GM18951 (cell line): Measurements from ENCODE around the gene TKTL1.

ENCODE experiments used
- POLR2A ChIP-seq: IDR thresholded peaks from 4 replicates; pipeline ENCODE4 v1.6.1; 2011; ENCODE audit warnings: mild to moderate bottlenecking; ENCODE audit not compliant: insufficient read length, insufficient read depth; ENCODE audit errors: extremely low read depth
- in situ Hi-C: fragments of 300-500 bp; cut with MboI; formaldehyde crosslinking; loops from one replicate; pipeline ENCODE4 v1.12.0; 2022; ENCODE audit warnings: low sequenced_read_pairs, mixed read lengths, inconsistent platforms; ENCODE audit not compliant: unreplicated experiment

Gene TKTL1

DNA sequence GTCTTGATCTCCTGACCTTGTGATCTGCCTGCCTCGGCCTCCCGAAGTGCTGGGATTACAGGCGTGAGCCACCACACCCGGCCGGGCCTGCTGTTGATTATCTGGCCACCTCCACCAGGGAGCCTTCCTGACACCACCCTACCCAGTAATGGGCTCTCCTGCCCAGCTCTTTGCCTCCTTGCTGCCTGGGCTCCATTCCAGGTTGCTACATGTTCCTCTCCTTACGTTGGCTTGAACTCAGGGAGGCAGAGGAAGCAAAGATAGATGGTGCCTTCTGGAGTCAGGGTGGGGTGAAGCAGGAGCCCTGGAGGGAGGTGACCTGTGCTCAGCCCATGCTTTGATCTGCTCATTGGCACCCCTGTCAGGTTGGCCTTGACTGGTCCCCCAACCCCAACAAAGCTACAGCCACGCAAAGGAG lies 52.5 kb downstream of the TKTL1 start:
- TF ChIP-seq POLR2A, result no peak
- in situ Hi-C loops, result no loop called here

DNA sequence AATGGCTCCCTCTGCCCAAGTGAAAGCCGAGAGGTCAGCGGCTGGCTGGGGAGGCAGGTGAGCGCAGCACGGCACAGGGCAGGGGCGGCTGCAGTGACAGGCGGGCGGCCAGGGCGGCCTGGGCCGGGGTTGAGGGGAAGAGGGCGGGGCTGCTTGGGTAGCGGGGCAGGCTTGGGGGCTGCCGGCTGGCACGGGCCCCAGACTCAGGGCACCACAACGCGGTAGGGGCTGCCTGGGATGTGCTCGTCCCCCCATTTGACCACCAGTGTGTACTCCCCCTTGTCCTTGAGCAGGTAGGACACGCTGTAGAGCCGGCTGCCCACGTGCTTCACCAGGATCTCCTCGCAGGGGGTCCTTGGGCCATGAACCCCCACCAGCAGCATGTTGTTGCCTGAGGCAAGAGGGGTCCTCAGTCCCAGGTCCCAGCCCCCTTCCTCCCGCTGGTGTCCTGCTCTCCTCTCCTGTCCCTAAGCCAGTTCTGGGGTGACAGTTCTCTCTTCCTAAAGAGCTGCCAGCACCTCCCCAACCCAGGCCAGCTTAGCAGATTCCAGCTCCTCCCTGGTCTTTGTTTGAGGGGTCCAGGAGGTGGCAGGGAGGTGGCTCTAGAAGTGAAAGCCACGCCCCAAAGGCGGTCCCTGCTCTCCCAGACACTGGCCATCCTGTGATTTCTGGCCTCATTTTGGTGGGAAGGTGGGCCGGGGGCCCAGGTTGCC lies 53.2 kb downstream of the TKTL1 start:
- in situ Hi-C loops, result no loop called here
- peak; percentile 19 for TF ChIP-seq POLR2A

- in situ Hi-C loops, result no loop called here
- peak; percentile 14 for TF ChIP-seq POLR2A
Observed at GRCh38 chrX:154349359-154349935, 53.9 kb downstream of the TKTL1 start.

DNA sequence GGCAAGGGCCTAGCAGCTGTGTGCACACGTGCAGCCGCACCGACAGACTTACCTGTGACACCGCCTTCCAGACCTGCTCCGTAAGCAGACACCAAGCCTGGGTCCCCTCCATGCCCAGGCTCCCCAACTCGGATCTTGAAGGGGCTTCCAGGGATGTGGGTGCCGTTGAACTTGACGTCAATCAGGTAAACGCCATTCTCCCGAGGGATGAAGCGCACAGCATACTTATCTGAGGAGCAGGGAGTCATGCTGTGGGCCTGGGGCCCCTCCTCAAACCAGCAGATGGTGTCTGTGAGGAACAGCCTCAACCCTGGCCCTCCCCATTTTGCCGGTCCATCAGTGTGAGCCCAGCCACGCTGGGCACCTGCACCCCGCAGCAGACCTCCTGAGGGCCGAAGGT lies 54.4 kb downstream of the TKTL1 start:
- no peak for TF ChIP-seq POLR2A
- in situ Hi-C loops, result no loop called here

DNA sequence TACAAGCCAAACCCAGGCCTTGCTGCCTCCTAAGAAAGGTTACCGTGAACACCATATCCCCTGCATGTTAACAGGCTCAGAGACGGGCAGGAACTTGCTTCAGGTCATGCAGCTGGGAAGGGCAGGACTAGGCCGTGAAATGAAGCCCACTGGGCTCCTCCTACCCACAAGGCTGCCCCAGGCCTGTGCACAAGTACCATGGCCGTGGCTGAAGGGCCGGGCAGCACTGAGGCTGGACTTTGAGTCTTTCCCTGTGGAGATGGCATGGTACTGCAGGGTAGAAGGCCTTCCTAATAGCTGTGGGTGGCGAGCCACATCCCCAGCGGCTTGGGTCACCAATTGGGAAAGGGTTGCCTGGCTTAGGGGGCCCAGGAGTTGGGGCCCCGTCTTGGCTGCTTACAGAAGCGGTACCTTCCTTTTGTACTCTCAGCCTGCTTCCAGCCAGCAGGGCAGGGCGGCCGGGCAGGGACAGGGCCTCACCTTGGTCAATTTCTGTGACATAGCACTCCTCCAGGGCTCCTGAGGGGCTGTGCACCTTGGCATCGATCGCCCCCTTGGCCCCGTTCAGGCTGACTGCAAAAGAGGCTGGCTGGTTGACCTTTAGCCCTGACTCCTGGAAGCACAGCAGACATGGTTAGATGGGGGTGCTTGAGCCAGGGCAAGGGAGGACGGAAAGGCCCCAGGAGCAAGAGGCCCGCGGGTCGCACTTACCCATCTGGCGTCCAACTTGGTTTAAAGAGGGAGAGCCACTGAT lies 55.0 kb downstream of the TKTL1 start:
- no peak for TF ChIP-seq POLR2A
- in situ Hi-C loops, result no loop called here

DNA sequence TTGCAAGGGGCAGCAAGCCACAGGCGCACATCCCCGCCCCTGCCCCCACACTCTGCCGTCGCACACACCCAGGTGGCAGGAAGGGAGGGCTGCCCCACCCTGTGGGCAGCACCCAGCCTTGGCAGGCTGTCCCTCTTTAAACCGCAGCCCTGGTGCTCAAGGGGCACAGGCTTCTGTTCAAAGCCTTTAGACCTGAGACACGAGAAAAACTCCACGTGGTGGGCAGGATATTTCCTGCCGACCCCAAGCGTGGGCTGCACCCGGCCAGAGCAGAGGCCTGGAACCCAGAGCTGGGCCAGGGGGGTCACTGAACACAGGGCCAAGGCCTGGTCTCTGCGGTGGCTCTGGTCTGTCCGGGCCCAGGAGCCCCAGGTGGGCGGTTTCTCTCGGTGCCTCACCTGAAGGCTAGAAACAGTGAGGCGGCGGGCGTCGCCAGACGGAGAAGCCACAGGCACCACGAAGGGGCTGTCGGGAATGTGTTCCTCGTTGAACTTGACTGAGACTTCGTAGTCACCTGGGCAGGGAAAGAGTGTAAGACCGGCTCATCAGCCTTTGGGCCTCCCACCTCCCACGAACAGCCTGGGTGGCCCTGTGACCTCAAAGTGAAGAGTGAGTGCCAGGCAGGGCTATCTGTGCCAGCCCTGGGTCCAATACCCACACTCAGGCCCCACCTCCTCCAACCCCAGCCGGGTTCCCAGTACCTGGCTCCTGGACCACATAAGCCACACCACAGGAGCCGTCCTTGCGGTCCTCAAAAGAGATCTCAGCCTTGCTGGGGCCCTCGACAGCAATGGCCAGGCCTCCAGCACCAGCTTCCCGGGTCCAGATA lies 55.8 kb downstream of the TKTL1 start:
- in situ Hi-C loops, result no loop called here
- TF ChIP-seq POLR2A, result no peak

DNA sequence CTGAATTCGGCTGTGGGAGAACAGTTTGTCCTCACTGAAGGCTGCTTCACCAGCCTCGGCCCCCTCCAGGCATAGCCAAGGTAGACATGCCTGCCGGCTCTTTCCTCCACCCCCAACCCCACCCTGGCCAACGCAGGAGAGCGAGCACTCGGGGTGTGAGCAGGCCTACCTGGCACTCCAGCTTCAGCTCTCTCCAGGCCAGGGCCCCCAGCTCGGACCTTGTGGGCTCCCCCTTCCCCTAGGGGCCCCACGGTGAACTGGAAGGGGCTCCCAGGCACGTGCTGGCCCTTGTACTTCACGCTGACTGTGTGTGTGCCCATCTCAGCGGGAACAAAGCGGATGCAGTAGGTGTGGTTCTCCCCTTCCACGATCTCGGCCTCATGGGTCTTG lies 56.4 kb downstream of the TKTL1 start:
- no peak for TF ChIP-seq POLR2A
- in situ Hi-C loops, result no loop called here

DNA sequence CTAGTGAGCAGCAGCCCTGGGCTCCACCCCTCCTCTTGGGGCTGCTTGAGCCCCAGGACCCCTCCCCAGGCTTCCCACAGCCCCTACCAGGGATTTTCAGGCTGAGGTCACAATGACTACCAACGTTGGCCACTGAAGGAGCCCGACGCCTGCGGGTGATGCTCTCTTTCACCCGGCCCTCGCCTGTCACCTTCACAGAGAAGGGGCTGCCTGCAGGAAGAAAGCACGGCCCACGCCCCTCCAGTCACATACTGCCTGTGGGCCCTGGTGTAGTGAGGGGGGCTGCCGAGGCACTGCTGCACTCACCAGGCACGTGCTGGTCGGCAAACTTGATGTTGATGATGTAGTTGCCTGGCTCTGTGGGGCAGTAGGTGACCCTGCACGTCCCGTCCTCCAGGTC lies 56.9 kb downstream of the TKTL1 start:
- in situ Hi-C loops, result no loop called here
- peak; percentile 13 for TF ChIP-seq POLR2A

- TF ChIP-seq POLR2A, result no peak
- in situ Hi-C loops, result no loop called here
Observed at GRCh38 chrX:154353172-154353843, 57.7 kb downstream of the TKTL1 start.

- in situ Hi-C loops, result no loop called here
- no peak for TF ChIP-seq POLR2A
Observed at GRCh38 chrX:154354013-154354412, 58.4 kb downstream of the TKTL1 start.

- no peak for TF ChIP-seq POLR2A
- in situ Hi-C loops, result no loop called here
Observed at GRCh38 chrX:154354516-154354915, 58.9 kb downstream of the TKTL1 start.

GRCh38 chrX:154355094-154355775 lies 59.6 kb downstream of the TKTL1 start:
- TF ChIP-seq POLR2A, result peak; percentile 1
- in situ Hi-C loops, result no loop called here
